NCI-H524 (cell line): Measurements from ENCODE around the gene SLC22A16.
"Not testable (repeated sequence)": the region's sequence is repeated elsewhere in the genome, so short reads cannot be mapped to it uniquely, and the experiment has no call there.

Experiments used
- DNase-seq, 2 experiments: peaks; one replicate each; lab custom pipeline; 2025; lab: John Stamatoyannopoulos, UW

The SLC22A16 gene

DNA sequence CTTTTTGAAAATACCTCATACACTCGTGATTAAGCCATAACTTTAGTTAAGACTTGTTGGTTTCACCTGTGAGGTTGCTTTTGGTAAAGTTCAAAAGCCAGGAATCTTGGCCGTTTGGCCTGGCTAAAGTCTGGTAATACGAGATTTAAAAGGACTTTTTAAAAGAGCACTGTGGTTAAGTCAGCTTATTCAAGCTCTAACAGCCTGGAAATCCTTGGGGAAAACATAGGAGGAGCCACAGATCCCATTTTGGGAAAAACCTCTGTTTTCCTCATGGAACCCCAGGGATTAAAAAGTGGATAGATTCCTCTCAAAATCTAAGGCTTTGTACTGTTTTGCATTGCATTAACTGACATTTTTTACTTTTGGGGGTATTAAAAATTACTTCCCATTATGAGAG lies 13.7 kb upstream of the SLC22A16 start:
- no peak for DNase-seq

DNA sequence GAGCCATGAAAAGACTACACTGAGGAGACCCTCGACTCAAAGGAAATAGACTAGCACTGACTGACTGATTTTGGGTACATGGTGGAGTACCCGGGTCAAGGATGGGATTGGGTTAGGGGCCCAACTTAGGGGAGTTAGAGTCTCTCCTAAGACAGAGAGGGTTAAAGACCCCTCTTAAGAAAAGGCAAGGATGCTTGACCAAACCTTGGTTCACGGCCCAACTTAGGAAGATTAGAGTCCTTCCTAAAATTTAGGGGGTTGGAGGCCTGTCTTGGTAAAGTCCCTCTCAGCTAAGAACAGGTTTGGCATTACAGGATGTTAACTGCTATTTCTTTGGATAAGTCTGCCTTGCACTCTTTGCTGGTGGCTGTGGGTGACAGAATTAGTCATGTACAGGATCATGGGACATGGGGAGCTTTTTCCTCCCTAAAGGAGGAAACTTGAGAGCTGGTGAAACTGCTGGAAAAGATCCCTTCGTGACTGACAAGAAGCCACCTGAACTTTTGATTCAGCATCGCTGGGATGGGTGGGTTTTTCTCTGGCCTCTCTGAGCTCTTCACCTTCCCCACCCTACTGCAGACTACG lies 12.3 kb upstream of the SLC22A16 start:
- DNase-seq: no peak

DNA sequence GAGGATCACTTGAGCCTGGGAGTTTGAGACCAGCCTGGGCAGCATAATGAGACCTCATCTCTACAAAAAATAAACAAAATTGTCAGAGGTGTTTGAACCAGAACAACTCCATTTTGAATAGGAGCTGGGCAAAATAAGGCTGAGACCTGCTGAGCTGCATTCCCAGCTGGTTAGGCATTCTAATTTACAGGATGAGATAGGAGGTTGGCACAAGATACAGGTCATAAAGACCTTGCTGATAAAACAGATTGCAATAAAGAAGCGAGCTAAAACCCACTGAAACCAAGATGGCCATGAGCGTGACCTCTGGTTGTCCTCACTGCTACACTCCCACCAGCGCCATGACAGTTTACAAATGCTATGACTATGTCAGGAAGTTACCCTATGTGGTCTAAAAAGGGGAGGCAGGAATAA lies 11.6 kb upstream of the SLC22A16 start:
- DNase-seq: not testable (repeated sequence)

DNA sequence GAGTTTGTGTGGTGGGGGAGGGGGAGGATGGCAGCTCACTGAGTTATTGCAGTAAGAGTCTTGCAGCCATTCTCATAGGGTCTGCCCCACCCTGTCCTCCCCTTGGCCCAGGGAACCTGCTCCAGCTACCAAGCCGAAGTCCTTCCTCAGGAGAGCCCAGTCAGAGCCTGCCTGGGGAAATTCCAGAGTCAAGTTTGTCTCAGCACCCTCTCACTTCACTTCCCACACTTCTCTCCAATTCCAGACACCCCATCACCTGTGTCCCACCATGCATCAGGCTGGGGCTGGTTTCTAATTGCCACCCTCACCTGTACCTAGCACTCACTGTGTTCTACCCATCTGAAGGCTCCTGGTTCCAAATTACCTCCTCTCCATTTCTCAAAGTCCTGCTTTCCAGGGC lies 10.3 kb upstream of the SLC22A16 start:
- DNase-seq: no peak

DNA sequence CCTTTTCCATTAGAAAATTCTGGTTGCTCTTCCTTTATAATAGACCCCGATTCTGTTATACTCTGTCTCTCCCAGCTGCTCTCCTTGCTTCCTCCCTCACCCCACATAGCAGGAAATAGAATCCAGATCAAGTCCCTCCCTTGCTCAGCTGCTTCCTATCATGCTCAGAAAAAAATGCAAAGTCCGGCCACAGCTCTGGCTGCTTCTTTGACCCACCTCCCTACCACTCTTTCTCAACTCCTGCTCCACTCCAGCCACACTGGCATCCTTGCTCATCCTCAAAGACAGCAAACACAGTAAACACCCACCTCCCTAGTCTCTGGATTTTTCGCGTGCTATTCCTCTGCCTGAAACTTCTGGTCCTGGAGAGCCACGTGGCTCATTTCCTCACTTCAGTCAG lies 9.1 kb upstream of the SLC22A16 start:
- DNase-seq: no peak

DNA sequence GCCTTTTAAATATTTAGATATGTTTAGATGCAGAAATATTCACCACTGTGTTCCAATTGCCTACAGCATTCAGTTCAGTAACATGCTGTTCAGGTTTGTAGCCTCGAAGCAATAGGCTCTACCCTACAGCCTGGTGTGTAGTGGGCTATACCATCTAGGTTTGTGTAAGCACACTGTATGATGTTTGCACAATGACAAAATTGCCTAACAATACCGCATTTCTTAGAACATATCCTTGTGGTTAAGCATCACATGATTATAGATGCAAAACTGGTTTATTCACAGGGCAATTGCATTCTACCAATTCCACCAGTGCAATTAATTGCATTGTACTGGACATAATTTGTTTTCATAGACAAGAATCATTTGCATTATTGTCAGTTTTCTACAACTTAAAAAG lies 7.9 kb upstream of the SLC22A16 start:
- DNase-seq: no peak

DNA sequence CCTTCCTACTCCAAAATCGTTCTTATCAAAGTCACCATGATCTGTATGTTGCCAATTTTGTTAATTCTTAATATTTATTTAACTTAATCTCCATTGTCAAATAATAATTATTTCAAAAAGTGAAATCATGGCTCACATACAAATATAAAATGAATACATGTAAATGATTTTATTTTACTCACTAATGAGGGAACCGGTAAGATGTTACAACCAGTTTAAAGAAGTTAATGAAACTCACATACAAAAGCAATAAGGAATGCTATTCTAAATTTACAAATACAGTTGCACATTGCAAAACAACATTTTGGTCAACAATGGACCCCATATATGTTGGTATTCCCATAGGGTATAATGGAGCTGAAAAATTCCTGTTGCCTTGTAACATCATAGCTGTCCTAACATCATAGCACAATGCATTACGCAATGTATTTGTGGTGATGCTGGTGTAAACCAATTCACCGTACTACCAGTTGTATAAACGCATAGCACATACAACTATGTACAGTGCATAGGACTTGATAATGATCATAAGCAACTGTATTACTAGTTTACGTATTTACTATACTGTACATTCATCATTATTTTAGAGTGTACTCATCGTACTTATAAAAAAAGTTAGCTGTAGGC lies 6.5 kb upstream of the SLC22A16 start:
- no peak for DNase-seq

DNA sequence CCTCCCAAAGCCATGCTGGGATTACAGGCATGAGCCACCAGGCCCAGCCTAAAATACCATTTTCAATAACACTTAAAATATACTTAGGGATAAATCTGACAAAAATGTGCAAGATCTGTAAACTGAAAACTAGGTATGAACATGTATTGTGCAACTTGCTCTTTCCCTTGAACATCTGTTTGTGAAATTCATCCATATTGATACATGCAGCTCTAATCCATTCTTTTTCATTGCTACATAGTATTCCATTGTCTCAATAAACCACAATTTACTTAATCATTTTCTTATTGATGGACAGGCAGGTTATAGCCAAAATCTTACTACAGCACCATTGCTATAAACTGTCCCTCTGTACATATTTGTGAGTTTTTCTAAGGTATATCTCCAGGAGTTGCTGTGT lies 4.7 kb upstream of the SLC22A16 start:
- DNase-seq: no peak

GRCh38 chr6:110475066-110475653 lies 1.3 kb downstream of the SLC22A16 start:
- DNase-seq: peak in 1 of 2 experiments; percentile 40

GRCh38 chr6:110474500-110474899 lies 1.9 kb downstream of the SLC22A16 start:
- DNase-seq: peak; percentile 5 to 45

DNA sequence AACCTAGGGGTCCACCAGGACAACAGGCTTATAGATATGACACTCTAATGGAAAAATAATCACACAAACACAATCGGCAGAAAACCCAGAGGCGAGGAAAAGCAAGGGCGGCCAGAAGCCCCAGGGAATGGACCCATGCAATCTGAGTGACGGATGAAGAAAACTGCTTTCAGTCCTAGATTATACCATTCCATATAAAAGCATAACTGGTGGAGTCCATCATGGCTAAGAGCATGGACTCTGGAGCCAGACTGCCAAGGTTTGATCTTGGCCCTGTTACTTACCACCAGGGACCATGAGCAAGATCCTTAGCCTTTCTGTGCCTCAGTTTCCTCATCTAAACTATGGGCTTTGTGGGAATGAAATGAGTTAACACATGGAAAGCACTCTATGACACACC lies 3.7 kb downstream of the SLC22A16 start:
- DNase-seq: no peak

DNA sequence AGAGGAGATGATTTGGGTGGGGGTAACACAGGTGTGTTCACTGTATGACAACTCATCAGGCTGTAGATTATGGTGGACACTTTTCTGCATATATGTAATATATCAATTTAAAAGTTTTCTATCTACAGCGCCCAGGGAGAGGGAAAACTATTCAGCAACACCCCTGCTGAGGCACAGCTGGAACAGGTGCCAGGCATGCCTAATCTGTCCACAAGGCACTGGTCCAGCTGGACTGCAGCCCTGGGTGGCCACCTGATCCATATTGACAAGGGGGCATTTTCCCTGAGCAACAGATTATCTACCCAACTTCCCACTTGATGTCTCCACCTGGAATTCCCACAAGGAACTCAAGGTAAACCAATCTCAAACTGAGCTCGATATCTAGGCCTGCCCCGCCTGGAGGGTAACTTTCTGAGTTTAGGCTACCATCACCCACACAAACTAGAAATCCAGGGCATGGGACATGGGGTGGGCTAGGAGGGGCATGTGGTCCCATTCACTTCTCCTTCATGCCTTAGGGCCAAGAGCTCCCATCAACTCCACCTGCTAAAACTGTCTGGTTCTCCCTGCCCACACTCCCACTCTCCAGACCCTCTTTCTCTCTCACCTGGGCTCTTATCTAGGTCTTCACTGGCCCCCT lies 4.6 kb downstream of the SLC22A16 start:
- DNase-seq: no peak

DNA sequence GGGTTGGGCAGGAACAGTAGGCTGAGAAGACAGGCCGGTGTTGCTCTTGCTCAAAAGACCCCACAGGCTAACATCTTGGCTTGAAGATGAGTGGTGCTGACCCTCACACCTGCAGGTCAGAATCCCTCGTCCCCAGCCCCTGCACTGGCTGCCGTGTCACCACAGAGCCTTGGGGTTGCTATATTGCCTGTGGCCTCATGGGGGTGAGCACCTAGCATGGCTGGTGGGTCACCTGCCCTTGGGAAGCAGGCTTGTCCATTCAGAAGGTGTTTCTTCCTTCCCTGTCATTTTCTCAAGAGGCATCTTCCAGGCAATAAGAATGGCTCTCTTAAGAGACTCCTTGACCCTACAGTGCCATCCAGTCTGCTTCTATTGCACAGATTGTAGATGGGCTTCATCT lies 7.7 kb downstream of the SLC22A16 start:
- DNase-seq: no peak

- no peak for DNase-seq
These were observed 8.8 kb downstream of the SLC22A16 start for GRCh38 chr6:110467566-110468140.

DNA sequence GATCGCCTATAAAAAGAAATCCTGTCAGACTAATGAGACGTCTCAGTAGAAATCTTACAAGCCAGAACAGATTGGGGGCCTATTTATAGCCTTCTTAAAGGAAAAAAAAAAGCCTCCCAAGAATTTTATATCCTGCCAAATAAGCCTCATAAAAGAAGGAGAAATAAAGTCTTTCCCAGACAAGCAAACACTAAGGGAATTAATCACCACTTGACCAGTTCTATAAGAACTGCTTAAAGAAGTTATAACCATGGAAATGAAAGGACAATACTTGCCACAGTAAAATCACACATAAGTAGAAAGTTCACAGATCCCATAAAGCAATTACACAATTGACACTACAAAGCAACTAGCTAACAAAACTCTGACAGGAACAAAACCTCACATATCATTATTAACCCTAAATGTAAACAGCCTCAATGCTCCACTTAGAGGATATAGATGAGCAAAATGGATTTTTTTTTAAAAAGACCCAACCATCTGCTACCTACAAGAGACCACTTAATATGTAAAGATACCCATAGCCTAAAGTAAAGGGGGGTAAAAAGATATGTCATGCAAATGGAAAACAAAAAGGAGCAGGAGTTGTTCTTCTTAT lies 13.4 kb downstream of the SLC22A16 start:
- DNase-seq: no peak

DNA sequence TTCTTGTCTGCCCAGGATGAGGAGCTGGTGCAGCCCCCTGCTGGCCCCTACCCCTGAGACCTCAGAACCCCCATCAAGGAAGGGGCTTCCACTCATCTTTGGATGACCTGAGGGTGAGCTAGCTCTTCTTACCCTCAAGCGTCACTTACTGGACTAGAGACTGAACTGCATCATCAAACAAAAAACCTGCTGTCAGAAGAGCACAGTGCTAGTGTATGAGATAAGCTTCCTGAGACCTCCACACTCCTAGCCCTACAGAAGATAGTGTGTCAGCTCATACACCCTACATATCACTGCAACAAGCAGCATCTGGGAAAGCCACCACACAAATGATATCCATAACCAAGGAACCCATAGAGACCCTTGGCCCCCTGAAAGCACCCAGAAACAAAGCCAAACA lies 15.0 kb downstream of the SLC22A16 start:
- DNase-seq: no peak

- DNase-seq: no peak
These were observed 17.3 kb downstream of the SLC22A16 start for GRCh38 chr6:110459137-110459536.

DNA sequence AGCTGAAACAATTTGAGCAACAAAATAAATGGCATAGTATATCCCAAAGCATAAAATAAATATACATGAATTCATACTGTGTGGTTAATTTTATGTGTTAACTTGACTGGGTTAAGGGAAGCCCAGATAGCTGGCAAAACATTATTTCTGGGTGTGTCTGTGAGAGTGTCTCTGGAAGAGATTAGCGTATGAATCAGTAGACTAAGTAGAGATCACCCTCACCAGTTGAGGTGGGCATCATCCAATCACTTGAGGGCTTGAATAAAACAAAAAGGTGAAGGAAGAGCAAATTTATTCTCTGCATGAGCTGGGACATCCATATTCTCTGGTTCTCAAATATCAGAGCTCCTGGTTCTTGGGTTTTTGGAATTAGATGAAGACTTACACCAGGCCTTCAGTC lies 17.9 kb downstream of the SLC22A16 start:
- DNase-seq: no peak

DNA sequence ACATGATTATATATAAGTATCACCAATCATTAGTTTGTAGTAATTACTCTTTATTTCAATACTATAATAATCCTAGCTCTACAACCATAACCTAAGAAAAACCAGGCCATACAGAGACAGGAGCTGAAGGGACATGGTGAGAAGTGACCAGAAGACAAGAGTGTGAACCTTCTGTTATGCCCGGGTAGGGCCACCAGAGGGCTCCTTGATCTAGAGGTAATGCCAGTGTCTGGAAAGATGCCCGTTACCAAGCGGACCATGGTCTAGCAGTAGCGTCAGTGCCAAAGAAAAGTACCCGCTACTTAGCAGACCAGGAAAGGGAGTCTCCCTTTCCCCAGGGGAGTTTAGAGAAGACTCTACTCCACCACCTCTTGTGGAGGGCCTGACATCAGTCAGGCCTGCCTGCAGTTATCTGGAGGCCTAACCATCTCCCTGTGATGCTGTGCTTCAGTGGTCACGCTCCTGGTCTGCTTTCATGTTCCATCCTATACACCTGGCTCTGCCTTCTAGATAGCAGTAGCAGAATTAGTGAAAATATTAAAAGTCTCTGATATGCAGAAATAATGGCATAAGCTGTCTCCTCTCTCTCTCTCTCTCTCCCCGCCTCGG lies 18.7 kb downstream of the SLC22A16 start:
- DNase-seq: peak in 1 of 2 experiments; percentile 43

GRCh38 chr6:110456694-110457093 lies 19.7 kb downstream of the SLC22A16 start:
- DNase-seq: no peak

GRCh38 chr6:110449541-110449895 lies 26.9 kb downstream of the SLC22A16 start:
- DNase-seq: peak in 1 of 2 experiments; percentile 7
